Vagina (tissue), 2 donors: ENCODE results near the gene CDC34. TPM values are rescaled to one million over a fixed set of nuclear protein-coding genes. Genes with fewer than 3 reads are reported as not detected.
A peak's percentile ranks its signal among the peaks of the same experiment; 100 is the strongest.

ENCODE experiments used
- DNase-seq, 2 donors: peaks; one replicate each; pipeline ENCODE4 v3.0.0-alpha.2; 2017; ENCODE audit errors: extremely low spot score in 2 of 2
- H3K27ac ChIP-seq: fragments of 200-600 bp; sonication (generic); one replicate; pipeline ENCODE4 v1.5.1; 2019
- H3K27me3 ChIP-seq: fragments of 200-600 bp; sonication (generic); one replicate; pipeline ENCODE4 v1.5.1; 2019
- H3K36me3 ChIP-seq, 2 donors: fragments of 200-600 bp; sonication (generic); one replicate each; pipeline ENCODE4 v1.5.1; 2017 to 2019
- H3K4me1 ChIP-seq: fragments of 200-600 bp; sonication (generic); one replicate; pipeline ENCODE4 v1.5.1; 2019
- H3K4me3 ChIP-seq, 2 donors: fragments of 200-600 bp; sonication (generic); 1 replicate in 1 of 2; 2 replicates in 1 of 2; pipeline ENCODE4 v1.5.1; 2016 to 2019
- H3K9me3 ChIP-seq: fragments of 200-600 bp; sonication (generic); one replicate; pipeline ENCODE4 v1.5.1; 2019
- CTCF ChIP-seq, 3 experiments: fragments of 450-650 bp in 2 of 3; fragments of 200-600 bp in 1 of 3; sonication (generic) in 1 of 3; IDR thresholded peaks; one replicate each; pipeline ENCODE4 v1.5.1; 2017 to 2019; ENCODE audit warnings: antibody characterized with exemption in 3 of 3, mild to moderate bottlenecking in 2 of 3, moderate library complexity in 2 of 3
- POLR2A ChIP-seq, 2 donors: fragments of 450-650 bp; IDR thresholded peaks; one replicate each; pipeline ENCODE4 v1.6.1; 2017; ENCODE audit warnings: antibody characterized with exemption in 2 of 2, mild to moderate bottlenecking in 2 of 2, moderate library complexity in 2 of 2
- POLR2AphosphoS5 ChIP-seq, 2 donors: sonication (generic); formaldehyde crosslinking; IDR thresholded peaks; one replicate each; pipeline ENCODE4 v1.9.0; 2017; ENCODE audit warnings: antibody characterized with exemption in 2 of 2, mild to moderate bottlenecking in 2 of 2, low read depth in 1 of 2; ENCODE audit not compliant: insufficient read depth in 1 of 2
- intact Hi-C: fragments of 100-400 bp; cut with DNase I; formaldehyde crosslinking; loops from one replicate; pipeline ENCODE4 v1.15.1; 2023
- total RNA-seq: library from RNA; depleted of rRNA; stranded (reverse); fragments of >200 nt; gene quantifications from one replicate; pipeline ENCODE4 v1.2.3, GENCODE V29; 2016

The CDC34 gene
- total RNA-seq, 1 donor from 2014 or later, result 62.6 TPM

- intact Hi-C loops, result no loop called here
- Histone ChIP-seq H3K36me3 (no peaks in the 10 kb centered on the region), H3K27me3 (no peaks in the 10 kb centered on the region), H3K4me3 (no peak overlapping the region), H3K27ac (no peak overlapping the region), H3K4me1 (peaks cover 46% of the 10 kb centered on the region), H3K9me3 (no peaks in the 10 kb centered on the region)
- TF ChIP-seq CTCF (IDR thresholded peaks at IDR 0.05) (no peak), POLR2A (IDR thresholded peaks at IDR 0.05) (no peak), POLR2AphosphoS5 (IDR thresholded peaks at IDR 0.05; ENCODE audit: insufficient read depth in 1 of 2, low read depth in 1 of 2) (no peak)
- no peak for DNase-seq
Measured at GRCh38 chr19:570251-570686, 38.7 kb downstream of the CDC34 start.

- Histone ChIP-seq H3K27ac (peak overlapping the region; percentile 82), H3K4me3 (peak overlapping the region; percentile 77 to 99), H3K27me3 (no peaks in the 10 kb centered on the region), H3K9me3 (no peaks in the 10 kb centered on the region), H3K36me3 (no peaks in the 10 kb centered on the region), H3K4me1 (peaks cover 54% of the 10 kb centered on the region)
- intact Hi-C loops, result no loop called here
- TF ChIP-seq POLR2AphosphoS5 (IDR thresholded peaks at IDR 0.05; ENCODE audit: insufficient read depth in 1 of 2, low read depth in 1 of 2) (peak in 1 of 2 donors; percentile 35), CTCF (IDR thresholded peaks at IDR 0.05) (no peak)
- no peak for DNase-seq
Measured at GRCh38 chr19:570937-571565, 39.5 kb downstream of the CDC34 start.

- Histone ChIP-seq H3K9me3 (no peaks in the 10 kb centered on the region), H3K27ac (peak overlapping the region; percentile 82), H3K36me3 (no peaks in the 10 kb centered on the region), H3K4me3 (peak overlapping the region; percentile 77 to 99), H3K4me1 (peaks cover 57% of the 10 kb centered on the region), H3K27me3 (no peaks in the 10 kb centered on the region)
- intact Hi-C loops, result no loop called here
- DNase-seq, result no peak
- TF ChIP-seq POLR2A (IDR thresholded peaks at IDR 0.05), result no peak
- no peak for TF ChIP-seq CTCF (IDR thresholded peaks at IDR 0.05)
- TF ChIP-seq POLR2AphosphoS5 (IDR thresholded peaks at IDR 0.05; ENCODE audit: insufficient read depth in 1 of 2, low read depth in 1 of 2), result no peak
Measured at GRCh38 chr19:571566-571974, 40.0 kb downstream of the CDC34 start.

- H3K27ac ChIP-seq, result peak within 1 kb of the TSS; percentile 89
- no peaks in the 10 kb centered on the region for H3K9me3 ChIP-seq
- intact Hi-C loops, result no loop called here
- peak within 1 kb of the TSS; percentile 77 to 99 for H3K4me3 ChIP-seq
- peaks cover 57% of the 10 kb centered on the region for H3K4me1 ChIP-seq
- H3K27me3 ChIP-seq, result no peaks in the 10 kb centered on the region
- peak; percentile 86 to 87 for TF ChIP-seq POLR2AphosphoS5 (IDR thresholded peaks at IDR 0.05; ENCODE audit: insufficient read depth in 1 of 2, low read depth in 1 of 2)
- TF ChIP-seq CTCF (IDR thresholded peaks at IDR 0.05), result no peak
- peak; percentile 37 to 96 for TF ChIP-seq POLR2A (IDR thresholded peaks at IDR 0.05)
- no peaks in the 10 kb centered on the region for H3K36me3 ChIP-seq
- DNase-seq, result peak in 1 of 2 donors; percentile 98
Measured at GRCh38 chr19:572140-572742, 40.7 kb downstream of the CDC34 start, which contains the start of gene BSG. Gene BSG, plus strand, starts transcription at chr19:572596. Its CDS starts 39 bp downstream, at chr19:572635.
